HG03280 (cell line): ENCODE measurements around the gene UBL5.

Experiments used
- ATAC-seq: cut with Tn5 transposase; IDR thresholded peaks from one replicate; pipeline ENCODE4 v1.9.1; 2021; ENCODE audit warnings: mild to moderate bottlenecking, moderate library complexity; ENCODE audit not compliant: unreplicated experiment

UBL5 gene

DNA sequence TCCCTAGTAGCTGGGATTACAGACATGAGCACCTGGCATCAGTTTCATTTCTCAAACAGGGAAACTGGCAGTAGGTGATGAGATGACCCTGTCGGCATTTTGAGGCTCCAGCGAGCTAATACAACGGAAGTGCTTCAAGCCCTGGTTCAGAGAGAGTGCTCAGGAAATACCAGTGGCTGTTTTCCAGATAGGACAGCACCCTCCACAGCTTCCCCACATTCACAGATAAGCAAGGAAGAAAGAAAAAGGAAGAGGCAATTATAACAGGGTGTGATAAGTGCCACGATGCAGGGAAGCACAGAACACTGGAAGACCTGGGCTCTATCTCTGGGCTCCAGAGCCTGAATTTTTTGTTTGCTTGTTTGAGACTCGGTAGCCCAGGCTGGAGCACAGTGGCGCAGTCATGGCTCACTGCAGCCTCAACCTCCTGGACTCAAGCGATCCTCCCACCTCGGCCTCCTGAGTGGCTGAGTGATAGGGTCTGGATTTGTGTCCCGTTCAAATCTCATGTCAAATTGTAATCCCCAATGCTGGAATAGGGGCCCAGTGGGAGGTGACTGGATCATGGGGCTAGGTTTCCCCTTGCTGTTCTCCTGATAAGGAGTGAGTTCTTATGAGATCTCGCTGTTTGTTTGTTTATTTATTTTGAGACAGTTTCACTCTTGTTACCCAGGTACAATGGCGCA is 50.9 kb downstream of the UBL5 start:
- ATAC-seq, result no peak
